Measurements from ENCODE around the gene ATP1B1.

DNA sequence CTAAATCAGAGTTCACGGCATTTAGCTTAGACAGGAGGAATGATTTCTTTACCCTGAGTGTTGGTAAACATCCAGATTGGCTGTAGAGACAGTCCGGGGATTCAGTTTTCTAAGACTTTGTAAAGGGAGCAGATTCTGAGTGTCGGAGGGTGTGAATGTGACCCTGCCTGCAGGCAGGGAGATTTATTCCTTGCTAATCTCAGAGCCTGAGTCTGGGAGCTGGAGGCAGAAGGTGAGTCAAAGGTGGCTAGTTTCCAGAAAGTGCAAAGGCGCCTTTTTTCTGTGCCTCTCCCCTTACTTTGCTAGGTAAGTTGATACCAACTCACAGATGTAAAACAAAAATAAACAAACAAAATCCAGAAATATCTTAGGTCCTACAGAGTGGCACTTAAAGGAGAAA is 11.7 kb downstream of the ATP1B1 start:
- no peak for TF ChIP-seq POLR2A (IDR thresholded peaks at IDR 0.05)
- TF ChIP-seq, protein P1, sequence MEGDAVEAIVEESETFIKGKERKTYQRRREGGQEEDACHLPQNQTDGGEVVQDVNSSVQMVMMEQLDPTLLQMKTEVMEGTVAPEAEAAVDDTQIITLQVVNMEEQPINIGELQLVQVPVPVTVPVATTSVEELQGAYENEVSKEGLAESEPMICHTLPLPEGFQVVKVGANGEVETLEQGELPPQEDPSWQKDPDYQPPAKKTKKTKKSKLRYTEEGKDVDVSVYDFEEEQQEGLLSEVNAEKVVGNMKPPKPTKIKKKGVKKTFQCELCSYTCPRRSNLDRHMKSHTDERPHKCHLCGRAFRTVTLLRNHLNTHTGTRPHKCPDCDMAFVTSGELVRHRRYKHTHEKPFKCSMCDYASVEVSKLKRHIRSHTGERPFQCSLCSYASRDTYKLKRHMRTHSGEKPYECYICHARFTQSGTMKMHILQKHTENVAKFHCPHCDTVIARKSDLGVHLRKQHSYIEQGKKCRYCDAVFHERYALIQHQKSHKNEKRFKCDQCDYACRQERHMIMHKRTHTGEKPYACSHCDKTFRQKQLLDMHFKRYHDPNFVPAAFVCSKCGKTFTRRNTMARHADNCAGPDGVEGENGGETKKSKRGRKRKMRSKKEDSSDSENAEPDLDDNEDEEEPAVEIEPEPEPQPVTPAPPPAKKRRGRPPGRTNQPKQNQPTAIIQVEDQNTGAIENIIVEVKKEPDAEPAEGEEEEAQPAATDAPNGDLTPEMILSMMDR (IDR thresholded peaks at IDR 0.05 in 8 of 11, conservative IDR thresholded peaks at IDR 0.05 in 3 of 11) = no peak
- TF ChIP-seq POLR2AphosphoS5 (IDR thresholded peaks at IDR 0.05) = no peak

All from spleen (tissue), 7 donors.